Hindlimb muscle (tissue), 1 donor: Measurements from ENCODE around the gene PRDM16. TPM values are rescaled to one million over a fixed set of nuclear protein-coding genes. Genes with fewer than 3 reads are reported as not detected.

Experiments
- DNase-seq: peaks from one replicate; pipeline ENCODE4 v3.0.0-alpha.2; 2013
- polyA plus RNA-seq: library from polyadenylated mRNA; unstranded; fragments of 120-200 nt; gene quantifications from one replicate; pipeline ENCODE4 v1.2.1, GENCODE V29; 2013; ENCODE audit not compliant: insufficient read length

Gene PRDM16
- polyA plus RNA-seq, 1 donor: 0.80 TPM

- no peak for DNase-seq
Observed at GRCh38 chr1:3466366-3467075, 397.5 kb downstream of the PRDM16 start.

- DNase-seq: no peak
Observed at GRCh38 chr1:3467096-3468036, 398.4 kb downstream of the PRDM16 start.

GRCh38 chr1:3468236-3469103 is 399.5 kb downstream of the PRDM16 start:
- no peak for DNase-seq

- no peak for DNase-seq
Observed at GRCh38 chr1:3469104-3469848, 400.3 kb downstream of the PRDM16 start.

- DNase-seq: no peak
Observed at GRCh38 chr1:3469849-3470649, 401.0 kb downstream of the PRDM16 start.

- no peak for DNase-seq
Observed at GRCh38 chr1:3470650-3471355, 401.8 kb downstream of the PRDM16 start.

- DNase-seq: no peak
Observed at GRCh38 chr1:3471356-3472087, 402.5 kb downstream of the PRDM16 start.

GRCh38 chr1:3472088-3472850 is 403.3 kb downstream of the PRDM16 start:
- no peak for DNase-seq

GRCh38 chr1:3472906-3473305 is 403.9 kb downstream of the PRDM16 start:
- DNase-seq: no peak

- DNase-seq: no peak
Observed at GRCh38 chr1:3473381-3473844, 404.4 kb downstream of the PRDM16 start.

- no peak for DNase-seq
Observed at GRCh38 chr1:3474016-3474415, 405.0 kb downstream of the PRDM16 start.

GRCh38 chr1:3474421-3474820 is 405.4 kb downstream of the PRDM16 start:
- no peak for DNase-seq

GRCh38 chr1:3475839-3476573 is 407.0 kb downstream of the PRDM16 start:
- no peak for DNase-seq

- DNase-seq: no peak
Observed at GRCh38 chr1:3476666-3477065, 407.7 kb downstream of the PRDM16 start.

GRCh38 chr1:3477241-3477995 is 408.4 kb downstream of the PRDM16 start:
- no peak for DNase-seq

- DNase-seq: no peak
Observed at GRCh38 chr1:3478187-3478586, 409.2 kb downstream of the PRDM16 start.
